Measurements from ENCODE around the gene DYNLT2.

DYNLT2 gene

DNA sequence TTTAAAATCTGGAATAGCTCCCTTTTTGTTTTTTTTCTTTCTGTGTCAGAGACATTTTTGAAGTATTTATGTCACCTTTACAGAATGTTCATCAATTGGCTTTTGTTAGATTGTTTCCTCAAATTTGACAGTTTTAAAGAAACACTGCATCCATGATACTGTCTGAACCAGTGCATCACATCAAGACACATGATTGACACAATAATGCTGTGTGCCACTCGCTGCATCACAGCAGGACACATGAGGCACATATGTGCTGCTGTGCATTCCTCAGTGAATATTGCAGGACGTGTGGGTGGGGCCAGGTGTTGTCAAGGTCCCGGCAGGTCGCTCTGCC lies 37.4 kb upstream of the DYNLT2 start:
- no peaks in the 10 kb centered on the region for H3K9me3 ChIP-seq (ENCODE audit: insufficient read depth, low read depth, low read length)
- H4K8ac ChIP-seq (ENCODE audit: low read depth, low read length): no peak overlapping the region
- no peak overlapping the region for H2BK120ac ChIP-seq (ENCODE audit: insufficient read depth, low read length, poor library complexity)
- no peak overlapping the region for H3K18ac ChIP-seq (ENCODE audit: low read length)
- no peaks in the 10 kb centered on the region for H3K79me1 ChIP-seq (ENCODE audit: low read length)
- no peak overlapping the region for H3K4ac ChIP-seq (ENCODE audit: low read depth, low read length)
- H3K27me3 ChIP-seq (ENCODE audit: insufficient read depth, low read length): no peaks in the 10 kb centered on the region
- H3K14ac ChIP-seq (ENCODE audit: low read length): no peak overlapping the region
- no peak for DNase-seq
- H4K12ac ChIP-seq (ENCODE audit: low read depth, low read length): no peak overlapping the region
- H3K27ac ChIP-seq (ENCODE audit: low read depth, low read length): no peak overlapping the region
- H2AFZ ChIP-seq (ENCODE audit: insufficient read depth, low read length, poor library complexity): no peak overlapping the region
- no peaks in the 10 kb centered on the region for H3K79me2 ChIP-seq (ENCODE audit: control insufficient read depth, insufficient read depth, low read length, poor library complexity)
- H4K91ac ChIP-seq (ENCODE audit: low read depth, low read length): no peak overlapping the region
- no peak overlapping the region for H3K4me3 ChIP-seq (ENCODE audit: low read depth, low read length)
- peaks cover 9 to 12% of the 10 kb centered on the region in 2 experiments for H3K4me1 ChIP-seq (ENCODE audit: control insufficient read depth in 1 of 2, insufficient read depth in 2 of 2, low read length in 2 of 2)
- H2BK12ac ChIP-seq (ENCODE audit: low read length): no peak overlapping the region
- H3K36me3 ChIP-seq (ENCODE audit: control insufficient read depth in 1 of 2, insufficient read depth in 2 of 2, low read length in 2 of 2): no peaks in the 10 kb centered on the region
- no peak overlapping the region for H3K4me2 ChIP-seq (ENCODE audit: low read length)
- H3K9ac ChIP-seq (ENCODE audit: low read length): no peak overlapping the region
- no CpG with 5 or more reads among the region's 4 CpGs for WGBS (ENCODE audit: extremely low coverage, insufficient coverage, insufficient read length)
- H3K23ac ChIP-seq (ENCODE audit: low read length): no peak overlapping the region
- no peak overlapping the region for H2BK5ac ChIP-seq (ENCODE audit: low read depth, low read length, poor library complexity)
- no peak overlapping the region for H2AK5ac ChIP-seq (ENCODE audit: low read length)

GRCh38 chr6:169787797-169788196 lies 36.4 kb upstream of the DYNLT2 start:
- Histone ChIP-seq H3K4me1 (ENCODE audit: control insufficient read depth in 1 of 2, insufficient read depth in 2 of 2, low read length in 2 of 2) (peaks cover 9 to 17% of the 10 kb centered on the region in 2 experiments), H2BK120ac (ENCODE audit: insufficient read depth, low read length, poor library complexity) (no peak overlapping the region), H3K14ac (ENCODE audit: low read length) (no peak overlapping the region), H2AFZ (ENCODE audit: insufficient read depth, low read length, poor library complexity) (no peak overlapping the region), H3K79me1 (ENCODE audit: low read length) (no peaks in the 10 kb centered on the region), H3K27ac (ENCODE audit: low read depth, low read length) (no peak overlapping the region), H4K12ac (ENCODE audit: low read depth, low read length) (no peak overlapping the region), H3K18ac (ENCODE audit: low read length) (no peak overlapping the region), H2BK5ac (ENCODE audit: low read depth, low read length, poor library complexity) (no peak overlapping the region), H3K4me2 (ENCODE audit: low read length) (no peak overlapping the region), H3K9me3 (ENCODE audit: insufficient read depth, low read depth, low read length) (no peaks in the 10 kb centered on the region), H4K8ac (ENCODE audit: low read depth, low read length) (no peak overlapping the region), H4K91ac (ENCODE audit: low read depth, low read length) (no peak overlapping the region), H2BK12ac (ENCODE audit: low read length) (no peak overlapping the region), H3K36me3 (ENCODE audit: control insufficient read depth in 1 of 2, insufficient read depth in 2 of 2, low read length in 2 of 2) (peaks cover 0 to 2% of the 10 kb centered on the region in 2 experiments), H3K23ac (ENCODE audit: low read length) (no peak overlapping the region), H3K9ac (ENCODE audit: low read length) (no peak overlapping the region), H3K27me3 (ENCODE audit: insufficient read depth, low read length) (no peaks in the 10 kb centered on the region), H3K4ac (ENCODE audit: low read depth, low read length) (no peak overlapping the region), H3K4me3 (ENCODE audit: low read depth, low read length) (no peak overlapping the region), H2AK5ac (ENCODE audit: low read length) (no peak overlapping the region), H3K79me2 (ENCODE audit: control insufficient read depth, insufficient read depth, low read length, poor library complexity) (no peaks in the 10 kb centered on the region)
- no peak for DNase-seq
- WGBS (ENCODE audit: extremely low coverage, insufficient coverage, insufficient read length): no CpG with 5 or more reads among the region's 7 CpGs

- Histone ChIP-seq H3K14ac (ENCODE audit: low read length) (no peak overlapping the region), H3K18ac (ENCODE audit: low read length) (no peak overlapping the region), H3K4me3 (ENCODE audit: low read depth, low read length) (no peak overlapping the region), H4K12ac (ENCODE audit: low read depth, low read length) (no peak overlapping the region), H3K9me3 (ENCODE audit: insufficient read depth, low read depth, low read length) (no peaks in the 10 kb centered on the region), H2AFZ (ENCODE audit: insufficient read depth, low read length, poor library complexity) (no peak overlapping the region), H3K36me3 (ENCODE audit: control insufficient read depth in 1 of 2, insufficient read depth in 2 of 2, low read length in 2 of 2) (peaks cover 3 to 5% of the 10 kb centered on the region in 2 experiments), H3K4ac (ENCODE audit: low read depth, low read length) (no peak overlapping the region), H3K23ac (ENCODE audit: low read length) (no peak overlapping the region), H4K8ac (ENCODE audit: low read depth, low read length) (no peak overlapping the region), H2AK5ac (ENCODE audit: low read length) (no peak overlapping the region), H3K79me2 (ENCODE audit: control insufficient read depth, insufficient read depth, low read length, poor library complexity) (no peaks in the 10 kb centered on the region), H3K27ac (ENCODE audit: low read depth, low read length) (no peak overlapping the region), H3K4me2 (ENCODE audit: low read length) (no peak overlapping the region), H3K4me1 (ENCODE audit: control insufficient read depth in 1 of 2, insufficient read depth in 2 of 2, low read length in 2 of 2) (peaks cover 9 to 17% of the 10 kb centered on the region in 2 experiments), H2BK5ac (ENCODE audit: low read depth, low read length, poor library complexity) (no peak overlapping the region), H4K91ac (ENCODE audit: low read depth, low read length) (no peak overlapping the region), H2BK120ac (ENCODE audit: insufficient read depth, low read length, poor library complexity) (no peak overlapping the region), H3K9ac (ENCODE audit: low read length) (no peak overlapping the region), H2BK12ac (ENCODE audit: low read length) (no peak overlapping the region), H3K27me3 (ENCODE audit: insufficient read depth, low read length) (no peaks in the 10 kb centered on the region), H3K79me1 (ENCODE audit: low read length) (no peaks in the 10 kb centered on the region)
- no peak for DNase-seq
- WGBS (ENCODE audit: extremely low coverage, insufficient coverage, insufficient read length): no CpG with 5 or more reads among the region's 5 CpGs
Observed at GRCh38 chr6:169786349-169786748, 35.0 kb upstream of the DYNLT2 start.

GRCh38 chr6:169785566-169785965 lies 34.2 kb upstream of the DYNLT2 start:
- H3K14ac ChIP-seq (ENCODE audit: low read length): no peak overlapping the region
- no CpG with 5 or more reads among the region's 9 CpGs for WGBS (ENCODE audit: extremely low coverage, insufficient coverage, insufficient read length)
- H4K12ac ChIP-seq (ENCODE audit: low read depth, low read length): no peak overlapping the region
- no peak overlapping the region for H2BK120ac ChIP-seq (ENCODE audit: insufficient read depth, low read length, poor library complexity)
- no peak for DNase-seq
- no peak overlapping the region for H2AK5ac ChIP-seq (ENCODE audit: low read length)
- no peak overlapping the region for H2AFZ ChIP-seq (ENCODE audit: insufficient read depth, low read length, poor library complexity)
- H3K4ac ChIP-seq (ENCODE audit: low read depth, low read length): no peak overlapping the region
- H3K4me1 ChIP-seq (ENCODE audit: control insufficient read depth in 1 of 2, insufficient read depth in 2 of 2, low read length in 2 of 2): peaks cover 9 to 16% of the 10 kb centered on the region in 2 experiments
- H3K79me1 ChIP-seq (ENCODE audit: low read length): no peaks in the 10 kb centered on the region
- H3K36me3 ChIP-seq (ENCODE audit: control insufficient read depth in 1 of 2, insufficient read depth in 2 of 2, low read length in 2 of 2): peaks cover 3 to 5% of the 10 kb centered on the region in 2 experiments
- H3K27ac ChIP-seq (ENCODE audit: low read depth, low read length): no peak overlapping the region
- no peaks in the 10 kb centered on the region for H3K79me2 ChIP-seq (ENCODE audit: control insufficient read depth, insufficient read depth, low read length, poor library complexity)
- H3K9me3 ChIP-seq (ENCODE audit: insufficient read depth, low read depth, low read length): no peaks in the 10 kb centered on the region
- no peak overlapping the region for H3K23ac ChIP-seq (ENCODE audit: low read length)
- H4K8ac ChIP-seq (ENCODE audit: low read depth, low read length): no peak overlapping the region
- H4K91ac ChIP-seq (ENCODE audit: low read depth, low read length): no peak overlapping the region
- no peaks in the 10 kb centered on the region for H3K27me3 ChIP-seq (ENCODE audit: insufficient read depth, low read length)
- H2BK12ac ChIP-seq (ENCODE audit: low read length): no peak overlapping the region
- H3K4me2 ChIP-seq (ENCODE audit: low read length): no peak overlapping the region
- H3K18ac ChIP-seq (ENCODE audit: low read length): no peak overlapping the region
- H3K4me3 ChIP-seq (ENCODE audit: low read depth, low read length): no peak overlapping the region
- no peak overlapping the region for H3K9ac ChIP-seq (ENCODE audit: low read length)
- H2BK5ac ChIP-seq (ENCODE audit: low read depth, low read length, poor library complexity): no peak overlapping the region
